HepG2 (cell line): ENCODE data around the gene RABL2B. TPM values are rescaled to one million over a fixed set of nuclear protein-coding genes. Genes with fewer than 3 reads are reported as not detected.

Experiments used
- MIXL1 ChIP-seq: IDR thresholded peaks from 2 replicates; pipeline ENCODE4 v1.6.1; 2016
- THRA ChIP-seq: sonication (generic); formaldehyde crosslinking; IDR thresholded peaks from 2 replicates; pipeline ENCODE4 v1.4.0; 2020; ENCODE audit warnings: missing genetic modification reagents, borderline replicate concordance
- ZNF687 ChIP-seq: sonication (generic); formaldehyde crosslinking; IDR thresholded peaks from 2 replicates; pipeline ENCODE4 v1.5.1; 2020; ENCODE audit warnings: mild to moderate bottlenecking, missing genetic modification reagents, moderate library complexity
- ZXDC ChIP-seq: sonication (generic); formaldehyde crosslinking; IDR thresholded peaks from 2 replicates; pipeline ENCODE4 v1.5.0; 2020; ENCODE audit warnings: mild to moderate bottlenecking, missing genetic modification reagents
- polyA plus RNA-seq, 8 experiments: library from polyadenylated mRNA; depleted of rRNA in 3 of 8; stranded (reverse) in 7 of 8; unstranded in 1 of 8; fragments of >200 nt; fragmentation: Illumina TruSeq in 4 of 8; extraction: Trizol in 4 of 8; gene quantifications; 2 replicates each; pipeline versions ENCODE4 v1.2.1 to v1.2.3, GENCODE V29; 2011 to 2016; ENCODE audit warnings: low read depth in 4 of 8, missing spikeins in 1 of 8, mixed read lengths in 1 of 8; ENCODE audit not compliant: insufficient read depth in 1 of 8
- total RNA-seq, 5 experiments: library from RNA; depleted of rRNA; stranded (reverse); fragments of >200 nt; fragmentation: Illumina TruSeq; extraction: Trizol; gene quantifications; 2 replicates each; pipeline ENCODE4 v1.2.3, GENCODE V29; 2016; ENCODE audit warnings: low read depth in 1 of 5
- TF ChIP-seq, protein P1 (sequence below): sonication (generic); formaldehyde crosslinking; IDR thresholded peaks from 2 replicates; pipeline ENCODE4 v1.4.0; 2020; ENCODE audit warnings: low read depth, mild to moderate bottlenecking, missing genetic modification reagents
- TF ChIP-seq, protein P2 (sequence below): sonication (generic); formaldehyde crosslinking; IDR thresholded peaks from 2 replicates; pipeline ENCODE4 v1.4.0; 2020; ENCODE audit warnings: missing genetic modification reagents

RABL2B gene
- total and polyA plus RNA-seq, 2 of the 13 experiments (the other 11 are each of a cell fraction or from before 2014, with no cell fraction given) = 8.0 to 27.9 TPM

- TF ChIP-seq ZXDC (0 out of 2 replicates have a peak, but pooled peaks have one; percentile 30), MIXL1 (CRISPR knock-in tag) (0 out of 2 replicates have a peak, but pooled peaks have one; percentile 35), THRA (CRISPR knock-in tag) (no peak), ZNF687 (CRISPR knock-in tag) (peak; percentile 53; the same call in 1 of the 2 replicates)
- TF ChIP-seq, protein P1, sequence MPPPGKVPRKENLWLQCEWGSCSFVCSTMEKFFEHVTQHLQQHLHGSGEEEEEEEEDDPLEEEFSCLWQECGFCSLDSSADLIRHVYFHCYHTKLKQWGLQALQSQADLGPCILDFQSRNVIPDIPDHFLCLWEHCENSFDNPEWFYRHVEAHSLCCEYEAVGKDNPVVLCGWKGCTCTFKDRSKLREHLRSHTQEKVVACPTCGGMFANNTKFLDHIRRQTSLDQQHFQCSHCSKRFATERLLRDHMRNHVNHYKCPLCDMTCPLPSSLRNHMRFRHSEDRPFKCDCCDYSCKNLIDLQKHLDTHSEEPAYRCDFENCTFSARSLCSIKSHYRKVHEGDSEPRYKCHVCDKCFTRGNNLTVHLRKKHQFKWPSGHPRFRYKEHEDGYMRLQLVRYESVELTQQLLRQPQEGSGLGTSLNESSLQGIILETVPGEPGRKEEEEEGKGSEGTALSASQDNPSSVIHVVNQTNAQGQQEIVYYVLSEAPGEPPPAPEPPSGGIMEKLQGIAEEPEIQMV (CRISPR knock-in tag) = no peak
- TF ChIP-seq, protein P2, sequence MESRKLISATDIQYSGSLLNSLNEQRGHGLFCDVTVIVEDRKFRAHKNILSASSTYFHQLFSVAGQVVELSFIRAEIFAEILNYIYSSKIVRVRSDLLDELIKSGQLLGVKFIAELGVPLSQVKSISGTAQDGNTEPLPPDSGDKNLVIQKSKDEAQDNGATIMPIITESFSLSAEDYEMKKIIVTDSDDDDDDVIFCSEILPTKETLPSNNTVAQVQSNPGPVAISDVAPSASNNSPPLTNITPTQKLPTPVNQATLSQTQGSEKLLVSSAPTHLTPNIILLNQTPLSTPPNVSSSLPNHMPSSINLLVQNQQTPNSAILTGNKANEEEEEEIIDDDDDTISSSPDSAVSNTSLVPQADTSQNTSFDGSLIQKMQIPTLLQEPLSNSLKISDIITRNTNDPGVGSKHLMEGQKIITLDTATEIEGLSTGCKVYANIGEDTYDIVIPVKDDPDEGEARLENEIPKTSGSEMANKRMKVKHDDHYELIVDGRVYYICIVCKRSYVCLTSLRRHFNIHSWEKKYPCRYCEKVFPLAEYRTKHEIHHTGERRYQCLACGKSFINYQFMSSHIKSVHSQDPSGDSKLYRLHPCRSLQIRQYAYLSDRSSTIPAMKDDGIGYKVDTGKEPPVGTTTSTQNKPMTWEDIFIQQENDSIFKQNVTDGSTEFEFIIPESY (CRISPR knock-in tag) = peak; percentile 88
Observed at GRCh38 chr22:50731811-50732624, 51.4 kb downstream of the RABL2B start (continued).
